ENCODE measurements around the gene ANKRD13B.

Gene ANKRD13B

DNA sequence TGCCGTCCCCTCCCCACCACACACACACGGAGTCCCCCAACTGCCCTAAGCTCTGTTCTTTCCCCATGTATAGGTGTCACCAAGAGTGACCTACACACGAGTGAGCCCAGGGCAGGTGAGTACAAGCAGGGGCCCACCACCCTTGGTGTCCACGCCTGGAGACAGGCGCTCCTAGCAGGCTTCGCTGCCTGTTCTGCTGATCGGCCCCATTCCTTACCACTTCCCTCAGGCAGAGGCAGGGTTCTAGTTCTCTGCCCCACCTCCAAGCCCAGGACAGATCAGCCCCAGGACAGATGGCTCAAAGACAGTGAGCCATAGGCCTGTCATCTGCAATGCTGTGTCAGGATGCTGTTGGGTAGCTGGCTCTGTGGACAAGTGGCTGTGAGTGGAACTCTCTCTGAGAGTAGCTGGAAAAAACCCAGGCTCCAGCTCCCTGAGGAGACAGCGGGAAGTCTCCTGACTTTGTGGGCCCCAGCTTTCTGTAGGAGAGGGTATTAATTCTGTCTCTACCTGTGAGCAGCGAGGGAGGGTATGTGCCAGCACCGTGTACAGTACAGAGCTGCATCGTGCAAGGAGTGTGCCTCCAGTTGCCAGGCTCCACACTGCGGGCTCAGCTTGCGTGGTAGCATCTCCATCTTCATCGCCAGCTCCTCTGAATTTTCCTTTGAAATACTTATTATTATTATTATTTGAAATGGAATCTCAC lies 23.5 kb upstream of the ANKRD13B start:
- 71 to 76% methylated on average over 9 to 13 of the region's 14 CpGs for WGBS, 2 experiments (ENCODE audit: insufficient coverage in 2 of 2)
- H3K9me3 ChIP-seq (ENCODE audit: control insufficient read depth, low read length) = no peaks in the 10 kb centered on the region
- peak overlapping the region; percentile 62 for H3K4me3 ChIP-seq (ENCODE audit: extremely low read depth, insufficient read depth, low read length, poor library complexity, severe bottlenecking)
- H3K4me1 ChIP-seq (ENCODE audit: control insufficient read depth, insufficient read depth, low read length, poor library complexity, severe bottlenecking) = peaks cover 10% of the 10 kb centered on the region
- peaks cover 21% of the 10 kb centered on the region for H3K36me3 ChIP-seq (ENCODE audit: control insufficient read depth, insufficient read depth, low read length)
- no peak overlapping the region for H3K27ac ChIP-seq (ENCODE audit: low read depth, low read length, severe bottlenecking)

DNA sequence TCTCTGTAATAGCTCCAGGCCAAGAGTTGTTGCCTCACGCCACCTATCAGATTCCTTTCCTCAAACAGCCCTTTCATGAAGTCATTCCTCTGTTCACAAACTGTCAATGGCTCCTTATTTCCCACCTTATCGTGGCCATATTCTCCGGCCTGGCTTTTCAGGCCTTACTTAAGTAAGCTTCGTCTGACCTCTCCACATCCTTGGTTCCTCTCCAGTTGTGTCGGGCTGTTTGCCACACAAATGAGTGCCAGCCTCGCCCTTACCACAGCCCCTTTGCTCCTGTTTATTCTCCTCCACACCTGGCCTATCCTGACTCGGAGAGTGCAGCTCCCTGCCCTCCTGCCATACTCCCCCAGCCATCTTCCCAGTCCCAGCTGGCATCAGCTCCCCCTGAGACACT lies 22.4 kb upstream of the ANKRD13B start:
- Histone ChIP-seq H3K27ac (ENCODE audit: low read depth, low read length, severe bottlenecking) (no peak overlapping the region), H3K4me1 (ENCODE audit: control insufficient read depth, insufficient read depth, low read length, poor library complexity, severe bottlenecking) (peaks cover 7% of the 10 kb centered on the region), H3K36me3 (ENCODE audit: control insufficient read depth, insufficient read depth, low read length) (peaks cover 33% of the 10 kb centered on the region), H3K9me3 (ENCODE audit: control insufficient read depth, low read length) (no peaks in the 10 kb centered on the region), H3K4me3 (ENCODE audit: extremely low read depth, insufficient read depth, low read length, poor library complexity, severe bottlenecking) (no peak overlapping the region)
- 98 to 99% methylated on average over 6 to 7 of the region's 7 CpGs for WGBS, 2 experiments (ENCODE audit: insufficient coverage in 2 of 2)

DNA sequence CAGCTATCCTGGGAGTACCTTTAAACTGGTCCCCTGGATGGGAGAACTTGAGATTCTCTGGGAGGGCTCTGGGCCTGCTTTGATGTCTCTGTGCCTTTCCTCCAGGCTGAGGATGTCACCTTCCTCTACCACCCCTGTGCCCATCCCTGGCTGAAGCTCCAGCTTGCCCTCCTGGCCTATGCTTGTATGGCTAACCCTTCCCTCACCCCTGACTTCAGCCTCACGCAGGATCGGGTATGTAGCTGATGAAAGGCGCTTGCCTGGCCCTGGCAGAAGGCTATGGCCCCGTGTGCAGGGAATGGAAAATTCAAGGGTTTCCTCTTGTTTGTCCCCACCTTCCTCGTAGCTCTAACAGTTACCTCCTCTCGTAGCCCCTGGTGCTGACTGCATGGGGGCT lies 21.4 kb upstream of the ANKRD13B start:
- WGBS, 2 experiments (ENCODE audit: insufficient coverage in 2 of 2) = 91 to 93% methylated on average over 2 to 6 of the region's 6 CpGs
- Histone ChIP-seq H3K36me3 (ENCODE audit: control insufficient read depth, insufficient read depth, low read length) (peaks cover 42% of the 10 kb centered on the region), H3K9me3 (ENCODE audit: control insufficient read depth, low read length) (no peaks in the 10 kb centered on the region), H3K4me1 (ENCODE audit: control insufficient read depth, insufficient read depth, low read length, poor library complexity, severe bottlenecking) (peaks cover 6% of the 10 kb centered on the region), H3K4me3 (ENCODE audit: extremely low read depth, insufficient read depth, low read length, poor library complexity, severe bottlenecking) (no peak overlapping the region), H3K27ac (ENCODE audit: low read depth, low read length, severe bottlenecking) (no peak overlapping the region)

DNA sequence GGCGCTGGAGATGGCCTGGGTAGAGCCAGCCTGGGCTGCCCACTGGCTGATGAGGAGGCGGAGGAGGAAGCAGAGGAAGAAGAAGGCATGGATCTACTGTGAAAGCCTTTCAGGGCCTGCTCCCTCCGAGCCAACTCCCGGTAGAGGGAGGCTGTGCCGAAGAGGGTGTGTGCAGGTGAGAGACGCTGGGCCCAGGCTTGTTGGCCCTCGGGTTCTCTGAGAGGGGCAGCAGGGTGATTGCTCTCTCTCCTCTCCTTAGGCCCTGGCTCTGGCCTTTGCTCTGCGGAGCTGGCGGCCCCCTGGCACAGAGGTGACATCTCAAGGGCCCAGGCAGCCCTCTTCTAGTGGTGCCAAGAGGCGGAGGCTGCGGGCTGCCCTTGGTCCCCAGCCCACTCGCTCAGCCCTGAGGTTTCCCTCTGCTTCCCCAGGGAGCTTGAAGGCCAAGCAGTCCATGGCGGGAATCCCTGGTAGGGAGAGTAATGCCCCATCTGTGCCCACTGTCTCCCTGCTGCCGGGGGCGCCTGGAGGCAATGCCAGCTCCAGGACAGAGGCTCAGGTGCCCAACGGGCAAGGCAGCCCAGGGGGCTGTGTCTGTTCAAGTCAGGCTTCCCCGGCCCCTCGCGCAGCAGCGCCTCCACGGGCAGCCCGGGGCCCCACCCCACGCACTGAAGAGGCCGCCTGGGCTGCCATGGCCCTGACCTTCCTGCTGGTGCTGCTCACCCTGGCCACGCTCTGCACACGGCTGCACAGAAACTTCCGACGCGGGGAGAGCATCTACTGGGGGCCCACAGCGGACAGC lies 20.9 kb upstream of the ANKRD13B start:
- Histone ChIP-seq H3K36me3 (ENCODE audit: control insufficient read depth, insufficient read depth, low read length) (peaks cover 48% of the 10 kb centered on the region), H3K4me1 (ENCODE audit: control insufficient read depth, insufficient read depth, low read length, poor library complexity, severe bottlenecking) (peaks cover 6% of the 10 kb centered on the region), H3K4me3 (ENCODE audit: extremely low read depth, insufficient read depth, low read length, poor library complexity, severe bottlenecking) (no peak overlapping the region), H3K27ac (ENCODE audit: low read depth, low read length, severe bottlenecking) (no peak overlapping the region), H3K9me3 (ENCODE audit: control insufficient read depth, low read length) (no peaks in the 10 kb centered on the region)
- WGBS, 2 experiments (ENCODE audit: insufficient coverage in 2 of 2) = 76 to 78% methylated on average over 19 to 29 of the region's 30 CpGs

DNA sequence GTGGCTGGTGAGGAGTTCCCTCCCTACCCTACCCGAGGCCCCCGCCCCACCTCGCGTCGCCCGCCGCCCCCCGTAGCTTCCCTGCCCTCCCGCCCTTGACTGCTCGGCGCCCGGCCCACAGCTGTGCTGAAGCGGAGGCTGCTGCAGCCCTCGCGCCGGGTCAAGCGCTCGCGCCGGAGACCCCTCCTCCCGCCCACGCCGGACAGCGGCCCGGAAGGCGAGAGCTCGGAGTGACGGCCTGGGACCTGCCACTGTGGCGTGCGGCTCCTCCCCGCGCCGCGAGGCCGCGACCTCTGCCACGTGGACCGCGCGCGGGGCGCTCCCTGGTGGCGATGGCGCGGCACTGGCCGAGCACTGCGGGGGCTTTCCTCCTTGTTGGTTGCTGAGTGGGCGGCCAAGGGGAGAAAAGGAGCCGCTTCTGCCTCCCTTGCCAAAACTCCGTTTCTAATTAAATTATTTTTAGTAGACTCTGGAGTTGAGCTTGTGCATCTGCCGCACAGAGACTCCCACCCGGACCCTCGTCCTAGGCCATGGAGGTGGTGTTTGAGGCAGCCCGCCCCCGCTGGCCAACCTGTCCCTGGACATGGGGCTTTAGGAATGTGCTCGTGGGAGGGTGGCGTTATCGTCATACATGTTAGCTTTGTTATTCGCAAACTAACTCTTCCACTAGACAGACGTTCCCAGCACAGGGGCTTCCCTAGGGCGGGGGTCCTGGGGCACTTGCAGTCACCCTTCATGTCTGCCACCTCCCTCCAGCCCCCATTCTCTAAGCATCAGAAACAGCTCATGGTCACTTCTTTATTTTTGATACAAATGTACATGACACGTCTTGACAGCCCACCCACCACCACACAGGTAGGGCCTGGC lies 20.0 kb upstream of the ANKRD13B start:
- Histone ChIP-seq H3K4me3 (ENCODE audit: extremely low read depth, insufficient read depth, low read length, poor library complexity, severe bottlenecking) (no peak overlapping the region), H3K27ac (ENCODE audit: low read depth, low read length, severe bottlenecking) (peak overlapping the region; percentile 23)

DNA sequence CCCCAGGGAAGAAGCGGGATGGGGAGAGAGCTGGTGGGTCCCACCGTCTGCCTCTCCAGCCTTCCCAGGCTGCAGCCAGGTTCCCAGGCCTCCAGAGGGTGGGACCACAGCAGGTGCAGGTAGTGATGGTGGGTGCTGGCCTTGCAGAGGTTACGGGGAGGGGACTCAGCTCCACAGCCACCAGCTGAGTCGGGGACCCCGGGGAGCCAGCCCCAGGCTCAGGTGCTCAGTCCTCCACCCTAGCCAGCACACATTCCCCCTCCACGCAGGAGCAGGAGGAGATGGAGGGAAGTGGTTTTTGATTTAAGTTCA lies 19.4 kb upstream of the ANKRD13B start:
- Histone ChIP-seq H3K9me3 (ENCODE audit: control insufficient read depth, low read length) (no peaks in the 10 kb centered on the region), H3K27ac (ENCODE audit: low read depth, low read length, severe bottlenecking) (no peak overlapping the region), H3K36me3 (ENCODE audit: control insufficient read depth, insufficient read depth, low read length) (peaks cover 62% of the 10 kb centered on the region), H3K4me3 (ENCODE audit: extremely low read depth, insufficient read depth, low read length, poor library complexity, severe bottlenecking) (no peak overlapping the region), H3K4me1 (ENCODE audit: control insufficient read depth, insufficient read depth, low read length, poor library complexity, severe bottlenecking) (peaks cover 6% of the 10 kb centered on the region)
- WGBS, 2 experiments (ENCODE audit: insufficient coverage in 2 of 2) = 94% methylated on average over 2 of the region's 6 CpGs; no CpG with 5 or more reads in 1 of the 2 experiments

More for the DNA sequence above, 20.0 kb upstream of the ANKRD13B start:
- 26 to 42% methylated on average over 23 to 34 of the region's 62 CpGs for WGBS, 2 experiments (ENCODE audit: insufficient coverage in 2 of 2)
- Histone ChIP-seq H3K4me1 (ENCODE audit: control insufficient read depth, insufficient read depth, low read length, poor library complexity, severe bottlenecking) (peaks cover 6% of the 10 kb centered on the region), H3K36me3 (ENCODE audit: control insufficient read depth, insufficient read depth, low read length) (peaks cover 57% of the 10 kb centered on the region), H3K9me3 (ENCODE audit: control insufficient read depth, low read length) (no peaks in the 10 kb centered on the region)

DNA sequence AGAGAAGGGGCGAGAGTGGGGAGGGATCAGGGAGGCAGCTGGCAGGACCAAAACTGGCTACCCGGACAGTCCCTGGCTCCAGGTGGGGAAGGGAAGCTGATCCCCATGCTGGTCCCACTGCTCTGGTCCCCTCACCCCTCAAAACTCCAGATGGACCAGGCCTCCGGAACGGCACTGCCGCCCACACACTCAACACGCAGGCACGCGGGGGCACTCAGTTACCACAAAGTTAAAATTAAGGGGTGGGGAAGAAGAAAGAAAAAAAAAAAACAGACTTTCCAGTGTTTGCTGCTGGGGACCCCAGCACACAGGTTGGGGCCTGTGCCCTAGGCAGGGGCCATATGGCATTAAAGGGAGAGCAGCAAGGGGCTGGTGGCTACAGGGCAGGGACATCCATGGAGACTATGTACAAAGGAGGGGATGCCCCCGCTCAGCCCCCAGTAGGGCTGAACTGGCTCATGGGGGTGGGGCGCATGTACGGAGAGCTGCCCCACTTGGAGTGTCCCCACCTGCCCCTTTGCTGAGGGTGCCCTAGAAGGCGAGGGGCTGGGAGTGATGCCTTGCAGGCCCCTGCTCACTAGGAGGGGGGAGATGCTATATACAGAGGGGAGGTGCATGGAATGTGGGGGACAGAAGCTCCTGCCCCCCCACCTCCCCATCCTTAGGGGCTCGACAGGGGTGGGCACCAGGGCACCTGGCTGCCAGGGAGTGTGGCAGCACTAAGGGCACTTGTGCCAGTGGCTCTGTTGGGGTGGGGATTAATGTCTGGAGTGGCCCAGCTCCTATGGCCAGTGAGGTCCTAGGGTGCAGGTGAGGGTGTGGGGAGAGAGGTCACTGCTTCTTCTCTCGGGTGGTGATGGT lies 18.8 kb upstream of the ANKRD13B start:
- Histone ChIP-seq H3K27ac (ENCODE audit: low read depth, low read length, severe bottlenecking) (no peak overlapping the region), H3K36me3 (ENCODE audit: control insufficient read depth, insufficient read depth, low read length) (peaks cover 67% of the 10 kb centered on the region)
- WGBS, 2 experiments (ENCODE audit: insufficient coverage in 2 of 2) = 100% methylated on average over 2 to 12 of the region's 14 CpGs

DNA sequence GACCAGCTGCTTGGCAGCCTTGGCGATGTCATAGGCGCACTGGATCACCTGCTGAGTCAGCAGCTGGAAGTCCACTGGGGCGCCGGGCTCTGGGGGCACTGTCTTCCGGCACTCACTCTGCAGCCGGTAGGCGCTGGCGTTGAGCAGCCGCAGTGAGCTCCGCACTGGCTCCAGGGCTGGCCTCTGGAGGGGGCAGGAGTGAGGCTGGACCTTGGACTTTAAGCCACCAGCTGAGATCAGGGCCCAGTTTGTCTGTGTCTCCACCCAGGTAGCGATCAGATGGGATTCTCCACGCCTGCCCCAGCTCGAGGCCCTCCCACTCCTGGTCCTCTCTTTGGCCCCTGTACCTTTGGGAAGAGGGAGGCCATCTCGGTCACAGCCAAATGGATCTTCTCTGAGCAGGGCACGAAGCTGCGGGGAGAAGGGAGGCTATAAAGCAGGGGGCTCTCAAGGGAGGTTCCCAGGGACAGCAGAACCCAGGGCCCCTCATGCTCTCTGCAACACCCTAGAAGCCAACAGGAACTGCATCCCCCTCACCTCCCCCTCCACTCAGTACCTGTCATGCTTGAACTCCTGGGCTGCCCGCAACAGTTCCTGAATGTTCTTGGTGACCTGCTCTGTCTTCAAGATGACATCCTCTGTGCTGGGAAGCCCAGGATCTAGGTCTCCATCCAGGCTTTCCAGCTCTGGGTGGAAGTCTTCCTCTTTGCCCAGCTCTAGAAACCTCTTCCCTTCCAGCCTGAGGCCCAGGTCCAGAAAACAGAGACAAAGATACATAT lies 18.0 kb upstream of the ANKRD13B start:
- 96 to 97% methylated on average over 14 to 17 of the region's 17 CpGs for WGBS, 2 experiments (ENCODE audit: insufficient coverage in 2 of 2)
- H3K9me3 ChIP-seq (ENCODE audit: control insufficient read depth, low read length) = no peaks in the 10 kb centered on the region
- H3K4me3 ChIP-seq (ENCODE audit: extremely low read depth, insufficient read depth, low read length, poor library complexity, severe bottlenecking) = no peak overlapping the region
- H3K27ac ChIP-seq (ENCODE audit: low read depth, low read length, severe bottlenecking) = no peak overlapping the region
- peaks cover 75% of the 10 kb centered on the region for H3K36me3 ChIP-seq (ENCODE audit: control insufficient read depth, insufficient read depth, low read length)
- H3K4me1 ChIP-seq (ENCODE audit: control insufficient read depth, insufficient read depth, low read length, poor library complexity, severe bottlenecking) = no peaks in the 10 kb centered on the region

More for the DNA sequence above, 18.8 kb upstream of the ANKRD13B start:
- H3K4me1 ChIP-seq (ENCODE audit: control insufficient read depth, insufficient read depth, low read length, poor library complexity, severe bottlenecking) = peaks cover 5% of the 10 kb centered on the region
- H3K4me3 ChIP-seq (ENCODE audit: extremely low read depth, insufficient read depth, low read length, poor library complexity, severe bottlenecking) = no peak overlapping the region
- H3K9me3 ChIP-seq (ENCODE audit: control insufficient read depth, low read length) = no peaks in the 10 kb centered on the region

DNA sequence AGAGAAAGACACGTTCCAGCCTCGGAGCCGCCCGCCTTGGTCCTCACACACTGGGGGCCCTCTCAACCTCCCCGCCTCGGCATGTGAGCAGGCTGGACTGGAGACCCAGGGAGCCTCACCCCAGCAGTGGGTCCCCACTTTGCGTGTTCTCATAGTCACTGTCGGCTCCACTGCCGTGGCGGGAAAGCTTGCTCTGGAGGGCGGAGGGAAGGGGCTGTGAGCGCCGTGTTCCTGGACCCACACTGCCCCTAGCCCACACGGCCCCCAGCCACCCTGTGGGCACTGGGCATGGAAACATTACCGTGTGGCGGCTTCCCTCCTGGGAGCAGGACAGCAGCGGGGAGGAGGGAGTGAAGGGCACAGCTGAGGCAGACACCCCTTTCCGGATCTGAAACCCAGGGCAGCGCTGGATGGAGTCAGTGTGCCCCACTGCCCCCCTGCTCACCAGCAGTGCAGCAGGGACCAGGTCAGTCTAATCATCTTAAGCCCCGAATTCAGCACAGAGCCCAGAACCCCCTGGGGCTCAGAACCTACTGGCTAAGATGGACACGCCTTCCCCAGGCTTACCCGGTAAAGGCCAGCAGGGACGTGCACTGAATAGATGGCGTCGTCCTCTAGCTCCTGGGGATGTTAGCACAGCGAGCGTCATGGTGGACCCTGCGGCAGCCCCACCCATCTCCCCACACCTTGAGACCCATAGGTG lies 17.3 kb upstream of the ANKRD13B start:
- no peaks in the 10 kb centered on the region for H3K9me3 ChIP-seq (ENCODE audit: control insufficient read depth, low read length)
- H3K4me3 ChIP-seq (ENCODE audit: extremely low read depth, insufficient read depth, low read length, poor library complexity, severe bottlenecking) = no peak overlapping the region
- peaks cover 80% of the 10 kb centered on the region for H3K36me3 ChIP-seq (ENCODE audit: control insufficient read depth, insufficient read depth, low read length)
- H3K4me1 ChIP-seq (ENCODE audit: control insufficient read depth, insufficient read depth, low read length, poor library complexity, severe bottlenecking) = no peaks in the 10 kb centered on the region
- 91 to 93% methylated on average over 18 to 23 of the region's 28 CpGs for WGBS, 2 experiments (ENCODE audit: insufficient coverage in 2 of 2)
- no peak overlapping the region for H3K27ac ChIP-seq (ENCODE audit: low read depth, low read length, severe bottlenecking)
